Mesodermal cell (in vitro differentiated cells): Measurements from ENCODE around the gene FBLN2.

Experiments
- H3K27ac ChIP-seq: 2 replicates; pipeline ENCODE4 v1.7.0; 2013; ENCODE audit warnings: mild to moderate bottlenecking, low read depth, low read length, moderate library complexity; ENCODE audit not compliant: severe bottlenecking
- H3K36me3 ChIP-seq: 2 replicates; pipeline ENCODE4 v1.7.1; 2013; ENCODE audit warnings: mild to moderate bottlenecking, low read length, moderate library complexity; ENCODE audit not compliant: control insufficient read depth, insufficient read depth
- H3K4me1 ChIP-seq: one replicate; pipeline ENCODE4 v1.7.1; 2013; ENCODE audit warnings: mild to moderate bottlenecking, low read length; ENCODE audit not compliant: insufficient read depth, control insufficient read depth, poor library complexity, severe bottlenecking
- H3K4me3 ChIP-seq: 2 replicates; pipeline ENCODE4 v1.7.0; 2013; ENCODE audit warnings: low read length, control low read depth, mild to moderate bottlenecking; ENCODE audit not compliant: insufficient read depth, poor library complexity, severe bottlenecking; ENCODE audit errors: extremely low read depth
- H3K9me3 ChIP-seq: 2 replicates; pipeline ENCODE4 v1.7.1; 2013; ENCODE audit warnings: mild to moderate bottlenecking, low read length, moderate library complexity; ENCODE audit not compliant: control insufficient read depth
- WGBS, 2 experiments: methylation state at CpG; one replicate each; pipeline ENCODE4 v1.1.5; 2013; ENCODE audit warnings: missing lambda C conversion rate in 2 of 2; ENCODE audit not compliant: insufficient coverage in 2 of 2; 5-methylcytosine and 5-hydroxymethylcytosine counted together

FBLN2 gene

GRCh38 chr3:13642597-13642996, 93.7 kb downstream of the FBLN2 start:
- WGBS, 2 experiments = 95 to 97% methylated on average over 6 of the region's 6 CpGs
- H3K4me3 ChIP-seq = no peak overlapping the region
- H3K9me3 ChIP-seq = no peaks in the 10 kb centered on the region
- peaks cover 5% of the 10 kb centered on the region for H3K36me3 ChIP-seq
- H3K27ac ChIP-seq = no peak overlapping the region
- peaks cover 14% of the 10 kb centered on the region for H3K4me1 ChIP-seq

DNA sequence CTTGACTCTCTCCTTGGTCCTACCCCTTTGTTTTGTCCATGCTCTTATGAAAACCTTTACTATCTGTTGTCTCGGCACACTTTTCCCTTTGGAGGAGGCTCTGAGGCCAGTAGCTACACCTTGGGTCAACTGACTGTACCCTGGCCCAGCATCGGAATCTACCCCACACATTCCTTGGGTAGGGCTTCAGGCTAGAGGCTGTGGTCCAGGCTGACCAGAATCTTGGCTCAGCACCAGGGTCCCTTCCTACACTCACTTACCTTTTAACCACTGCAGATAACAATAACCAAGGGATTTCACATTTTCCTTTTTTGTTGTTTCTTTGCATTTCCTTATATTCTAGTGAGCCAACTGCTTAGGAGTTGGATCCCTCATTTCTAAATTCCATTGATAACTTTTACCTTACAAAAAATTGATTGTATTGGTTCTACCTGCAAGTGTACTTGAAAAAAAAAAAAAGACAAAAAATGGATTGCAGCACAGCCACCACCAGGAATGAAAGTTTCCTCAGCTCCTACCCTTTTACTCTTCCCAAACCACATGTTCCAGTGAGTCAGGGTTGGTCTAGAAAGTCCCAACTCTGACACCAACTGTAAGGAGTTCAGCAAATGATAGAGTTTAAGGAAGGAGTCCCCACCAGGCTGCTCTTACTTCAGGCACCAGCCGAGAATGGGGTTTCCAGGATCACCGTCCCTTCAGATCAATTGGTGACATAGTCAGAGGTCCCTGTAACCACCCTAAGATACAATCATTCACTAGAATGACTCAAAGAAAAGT, 95.6 kb downstream of the FBLN2 start:
- 88 to 100% methylated on average over 2 of the region's 4 CpGs for WGBS, 2 experiments
- Histone ChIP-seq H3K9me3 (no peaks in the 10 kb centered on the region), H3K27ac (no peak overlapping the region), H3K36me3 (no peaks in the 10 kb centered on the region), H3K4me1 (peaks cover 19% of the 10 kb centered on the region), H3K4me3 (no peak overlapping the region)

GRCh38 chr3:13645801-13646637, 97.1 kb downstream of the FBLN2 start:
- Histone ChIP-seq H3K4me3 (no peak overlapping the region), H3K9me3 (no peaks in the 10 kb centered on the region), H3K36me3 (no peaks in the 10 kb centered on the region), H3K4me1 (peaks cover 19% of the 10 kb centered on the region), H3K27ac (no peak overlapping the region)
- 89 to 94% methylated on average over 7 to 8 of the region's 9 CpGs for WGBS, 2 experiments

DNA sequence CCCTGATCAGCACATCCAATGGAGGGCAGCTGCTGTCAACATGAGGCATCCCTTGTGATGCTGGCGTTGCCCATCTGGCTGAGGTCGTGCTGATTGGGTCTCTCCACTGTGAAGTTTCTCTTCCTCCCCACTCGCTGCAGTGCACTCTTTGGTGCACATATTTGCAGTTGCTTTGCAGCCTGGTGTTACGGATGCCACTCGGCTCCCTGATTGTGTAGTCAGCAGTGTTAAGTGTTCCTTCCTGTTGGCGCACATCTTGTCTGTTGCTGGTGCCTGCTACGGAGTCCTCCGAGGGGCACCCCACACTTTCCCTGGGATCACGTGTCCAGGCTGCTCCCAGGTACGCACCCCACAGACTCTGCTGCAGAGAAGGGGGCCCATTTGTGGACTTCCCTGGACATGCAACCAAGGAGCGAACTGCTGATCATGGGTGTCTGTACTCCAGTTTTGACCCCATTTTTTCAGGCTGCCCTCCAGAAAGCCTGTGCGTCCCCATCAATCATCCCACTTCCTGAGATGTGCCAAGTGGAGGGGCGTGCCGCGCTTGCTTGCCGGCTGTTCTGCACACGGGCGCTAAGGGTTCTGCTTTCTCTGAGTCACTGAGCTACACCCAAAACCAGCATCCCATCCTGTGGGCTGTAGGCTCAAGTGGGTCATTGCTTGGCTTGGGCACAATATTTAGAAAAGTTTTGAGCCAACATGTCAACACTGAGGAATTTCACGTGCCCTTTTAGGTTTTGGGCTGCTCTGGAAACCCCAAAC, 98.6 kb downstream of the FBLN2 start:
- no peak overlapping the region for H3K4me3 ChIP-seq
- 94% methylated on average over 13 to 16 of the region's 19 CpGs for WGBS, 2 experiments
- H3K36me3 ChIP-seq = no peaks in the 10 kb centered on the region
- no peaks in the 10 kb centered on the region for H3K9me3 ChIP-seq
- peaks cover 19% of the 10 kb centered on the region for H3K4me1 ChIP-seq
- H3K27ac ChIP-seq = no peak overlapping the region

- no peaks in the 10 kb centered on the region for H3K9me3 ChIP-seq
- WGBS, 2 experiments = 15 to 20% methylated on average over 19 to 20 of the region's 20 CpGs
- H3K4me1 ChIP-seq = peaks cover 19% of the 10 kb centered on the region
- H3K4me3 ChIP-seq = no peak overlapping the region
- H3K27ac ChIP-seq = no peak overlapping the region
- H3K36me3 ChIP-seq = no peaks in the 10 kb centered on the region
Measured at GRCh38 chr3:13648060-13649001, 99.4 kb downstream of the FBLN2 start.

- H3K27ac ChIP-seq = peak overlapping the region; percentile 67
- H3K36me3 ChIP-seq = no peaks in the 10 kb centered on the region
- H3K4me3 ChIP-seq = peak overlapping the region; percentile 5
- H3K9me3 ChIP-seq = no peaks in the 10 kb centered on the region
- H3K4me1 ChIP-seq = peaks cover 19% of the 10 kb centered on the region
- WGBS, 2 experiments = 14 to 20% methylated on average over 38 to 48 of the region's 48 CpGs
Measured at GRCh38 chr3:13650210-13651056, 101.5 kb downstream of the FBLN2 start.

DNA sequence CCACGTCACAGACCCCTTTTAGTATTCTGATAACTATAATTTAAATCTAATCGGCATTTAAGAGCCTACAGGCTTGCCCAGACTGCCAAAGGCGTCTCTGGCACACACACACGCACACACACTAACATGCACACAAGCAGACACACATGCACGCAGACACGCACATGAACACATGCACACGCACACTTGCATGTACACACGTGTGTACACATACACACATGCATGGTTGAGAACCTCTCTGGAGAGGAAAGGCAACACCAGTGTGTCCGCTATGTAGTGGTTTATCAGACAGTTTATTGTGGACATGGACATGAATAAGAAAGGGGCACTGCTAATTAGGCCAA, 102.1 kb downstream of the FBLN2 start:
- Histone ChIP-seq H3K36me3 (no peaks in the 10 kb centered on the region), H3K9me3 (no peaks in the 10 kb centered on the region), H3K4me1 (peaks cover 15% of the 10 kb centered on the region), H3K27ac (peak overlapping the region; percentile 67), H3K4me3 (no peak overlapping the region)
- 88 to 90% methylated on average over 6 to 8 of the region's 9 CpGs for WGBS, 2 experiments

DNA sequence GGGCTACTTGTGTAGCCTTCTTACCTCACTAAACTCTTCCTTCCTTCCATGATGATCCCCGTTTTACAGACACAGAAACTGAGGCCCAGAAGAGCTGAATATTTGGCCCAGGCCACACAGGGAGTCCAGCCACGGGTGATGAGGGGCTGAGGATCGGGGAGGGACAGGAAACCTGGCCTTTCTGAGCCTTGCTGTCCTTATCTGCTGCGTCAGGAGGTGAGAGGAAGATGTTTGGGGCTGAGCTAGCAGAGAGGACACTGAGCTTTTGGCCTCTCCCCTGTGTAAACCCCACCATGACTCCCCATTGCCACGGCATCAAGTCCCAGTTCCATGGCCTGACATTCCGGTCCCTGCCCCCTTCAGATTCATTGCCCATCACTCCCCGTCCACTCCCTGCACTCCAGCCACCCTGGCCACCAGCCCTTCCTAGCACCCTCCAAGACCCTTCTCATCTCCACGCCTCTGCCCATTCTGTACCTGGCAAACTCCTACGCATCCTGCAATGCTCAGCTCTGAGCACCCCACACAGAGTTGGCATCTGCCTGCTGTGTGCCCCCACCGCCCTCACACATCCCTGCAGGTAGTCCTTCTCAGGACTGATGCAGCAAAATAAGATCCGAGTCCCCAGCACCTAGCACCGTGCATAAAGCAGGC, 103.0 kb downstream of the FBLN2 start:
- Histone ChIP-seq H3K27ac (no peak overlapping the region), H3K36me3 (no peaks in the 10 kb centered on the region), H3K4me3 (no peak overlapping the region), H3K4me1 (peaks cover 10% of the 10 kb centered on the region), H3K9me3 (no peaks in the 10 kb centered on the region)
- 85 to 87% methylated on average over 11 of the region's 12 CpGs for WGBS, 2 experiments

- no peaks in the 10 kb centered on the region for H3K9me3 ChIP-seq
- no peak overlapping the region for H3K4me3 ChIP-seq
- H3K4me1 ChIP-seq = peaks cover 8% of the 10 kb centered on the region
- H3K36me3 ChIP-seq = no peaks in the 10 kb centered on the region
- no peak overlapping the region for H3K27ac ChIP-seq
- 80 to 91% methylated on average over 4 of the region's 4 CpGs for WGBS, 2 experiments
Measured at GRCh38 chr3:13652728-13653127, 103.8 kb downstream of the FBLN2 start.
